C4-2B (cell line): ENCODE data around the gene HOXC10.

Source experiments
- CTCF ChIP-seq: fragments of 450-650 bp; conservative IDR thresholded peaks from 2 replicates; pipeline ENCODE4 v1.5.1; 2017; ENCODE audit warnings: mild to moderate bottlenecking
- ZFX ChIP-seq: fragments of 450-650 bp; IDR thresholded peaks from 2 replicates; pipeline ENCODE4 v1.6.1; 2017

GRCh38 chr12:54018468-54018984 is 33.6 kb downstream of the HOXC10 start:
- TF ChIP-seq CTCF, result no peak
- peak; percentile 61; the same call in 1 of the 2 replicates for TF ChIP-seq ZFX
